Epithelial cell of prostate (primary cell): ENCODE data around the gene SEPTIN2.
"Not testable (repeated sequence)": the region's sequence is repeated elsewhere in the genome, so short reads cannot be mapped to it uniquely, and the experiment has no call there.

Experiments
- DNase-seq: peaks from one replicate; pipeline ENCODE4 v3.0.0-alpha.2; 2011; ENCODE audit warnings: low read depth, low spot score
- H3K27ac ChIP-seq: fragments of 450-650 bp; 2 replicates; pipeline ENCODE4 v1.5.1; 2017; ENCODE audit warnings: mild to moderate bottlenecking

SEPTIN2 gene

GRCh38 chr2:241312082-241312481, 3.6 kb upstream of the SEPTIN2 start:
- peak overlapping the region; percentile 95 for H3K27ac ChIP-seq
- DNase-seq = peak; percentile 63

- H3K27ac ChIP-seq = peak overlapping the region; percentile 95
Observed at GRCh38 chr2:241313543-241314095, 2.1 kb upstream of the SEPTIN2 start.

GRCh38 chr2:241314226-241315092, 1.3 kb upstream of the SEPTIN2 start:
- no peak for DNase-seq
- peak overlapping the region; percentile 95 for H3K27ac ChIP-seq

More at GRCh38 chr2:241313543-241314095, 2.1 kb upstream of the SEPTIN2 start:
- no peak for DNase-seq

- peak within 1 kb of the TSS; percentile 95 for H3K27ac ChIP-seq
- DNase-seq = peak; percentile 90
Observed at GRCh38 chr2:241315093-241315878, 439 bp upstream of the SEPTIN2 start, which contains the start of gene HDLBP. Gene HDLBP (minus strand): TSS chr2:241315672. CDS start chr2:241266869, 48,803 bp downstream.

- DNase-seq = no peak
- H3K27ac ChIP-seq = peak overlapping the region; percentile 95
Observed at GRCh38 chr2:241316825-241317224, 1.1 kb downstream of the SEPTIN2 start.

- H3K27ac ChIP-seq = peak overlapping the region; percentile 95
- no peak for DNase-seq
Observed at GRCh38 chr2:241317391-241317790, 1.7 kb downstream of the SEPTIN2 start.

- not testable (repeated sequence) for H3K27ac ChIP-seq, DNase-seq
Observed at GRCh38 chr2:241318830-241319229, 3.1 kb downstream of the SEPTIN2 start.

GRCh38 chr2:241320394-241320793, 4.7 kb downstream of the SEPTIN2 start:
- no peak for DNase-seq
- H3K27ac ChIP-seq = no peak overlapping the region

- no peak overlapping the region for H3K27ac ChIP-seq
- no peak for DNase-seq
Observed at GRCh38 chr2:241321033-241321432, 5.3 kb downstream of the SEPTIN2 start.

- H3K27ac ChIP-seq = no peak overlapping the region
- DNase-seq = no peak
Observed at GRCh38 chr2:241321886-241322285, 6.2 kb downstream of the SEPTIN2 start.

GRCh38 chr2:241323778-241324177, 8.1 kb downstream of the SEPTIN2 start:
- no peak overlapping the region for H3K27ac ChIP-seq

GRCh38 chr2:241324775-241325174, 9.1 kb downstream of the SEPTIN2 start:
- no peak for DNase-seq
- H3K27ac ChIP-seq = no peak overlapping the region

More at GRCh38 chr2:241323778-241324177, 8.1 kb downstream of the SEPTIN2 start:
- no peak for DNase-seq

- H3K27ac ChIP-seq = no peak overlapping the region
- no peak for DNase-seq
Observed at GRCh38 chr2:241325257-241325656, 9.5 kb downstream of the SEPTIN2 start.

GRCh38 chr2:241329669-241330615, 14.2 kb downstream of the SEPTIN2 start:
- peak overlapping the region; percentile 84 for H3K27ac ChIP-seq
- DNase-seq = no peak

- DNase-seq = no peak
- peak overlapping the region; percentile 84 for H3K27ac ChIP-seq
Observed at GRCh38 chr2:241330616-241330981, 14.9 kb downstream of the SEPTIN2 start.

- no peak overlapping the region for H3K27ac ChIP-seq
- DNase-seq = no peak
Observed at GRCh38 chr2:241334813-241335212, 19.1 kb downstream of the SEPTIN2 start.

- no peak for DNase-seq
- no peak overlapping the region for H3K27ac ChIP-seq
Observed at GRCh38 chr2:241339839-241340630, 24.3 kb downstream of the SEPTIN2 start.

- no peak overlapping the region for H3K27ac ChIP-seq
Observed at GRCh38 chr2:241340631-241341163, 25.0 kb downstream of the SEPTIN2 start.

More at GRCh38 chr2:241340631-241341163, 25.0 kb downstream of the SEPTIN2 start:
- no peak for DNase-seq
